NOMO-1 (cell line): ENCODE measurements around the gene AGL.
"Not testable (repeated sequence)": the region's sequence is repeated elsewhere in the genome, so short reads cannot be mapped to it uniquely, and the experiment has no call there.

Experiments used
- DNase-seq, 2 experiments: peaks; one replicate each; lab custom pipeline; 2025; ENCODE audit not compliant: unreplicated experiment in 2 of 2; lab: John Stamatoyannopoulos, UW

The AGL gene

GRCh38 chr1:99850459-99851291 is 514 bp downstream of the AGL start:
- DNase-seq = peak in 1 of 2 experiments; percentile 15

GRCh38 chr1:99851850-99852454 is 1.8 kb downstream of the AGL start:
- no peak for DNase-seq

GRCh38 chr1:99852648-99853047 is 2.5 kb downstream of the AGL start:
- DNase-seq = no peak

GRCh38 chr1:99855914-99856450 is 5.8 kb downstream of the AGL start:
- DNase-seq = no peak

GRCh38 chr1:99857041-99857440 is 6.9 kb downstream of the AGL start:
- not testable (repeated sequence) for DNase-seq

- DNase-seq = no peak
Measured at GRCh38 chr1:99858286-99858685, 8.1 kb downstream of the AGL start.

- DNase-seq = no peak
Measured at GRCh38 chr1:99858881-99859280, 8.7 kb downstream of the AGL start.

GRCh38 chr1:99860703-99861102 is 10.5 kb downstream of the AGL start:
- DNase-seq = no peak

- no peak for DNase-seq
Measured at GRCh38 chr1:99867682-99868081, 17.5 kb downstream of the AGL start.

GRCh38 chr1:99869304-99869703 is 19.1 kb downstream of the AGL start:
- DNase-seq = peak in 1 of 2 experiments; percentile 4

- no peak for DNase-seq
Measured at GRCh38 chr1:99869723-99870122, 19.6 kb downstream of the AGL start.

GRCh38 chr1:99872063-99872462 is 21.9 kb downstream of the AGL start:
- DNase-seq = no peak

GRCh38 chr1:99877568-99877967 is 27.4 kb downstream of the AGL start:
- no peak for DNase-seq

GRCh38 chr1:99886179-99886578 is 36.0 kb downstream of the AGL start:
- no peak for DNase-seq

- no peak for DNase-seq
Measured at GRCh38 chr1:99886841-99887240, 36.7 kb downstream of the AGL start.

GRCh38 chr1:99887890-99888289 is 37.7 kb downstream of the AGL start:
- DNase-seq = no peak

GRCh38 chr1:99891997-99892396 is 41.8 kb downstream of the AGL start:
- DNase-seq = no peak

- not testable (repeated sequence) for DNase-seq
Measured at GRCh38 chr1:99903278-99903677, 53.1 kb downstream of the AGL start.

GRCh38 chr1:99906535-99906934 is 56.4 kb downstream of the AGL start:
- DNase-seq = no peak

GRCh38 chr1:99917214-99917613 is 67.1 kb downstream of the AGL start:
- DNase-seq = no peak

GRCh38 chr1:99919220-99919619 is 69.1 kb downstream of the AGL start:
- DNase-seq = peak; percentile 10 to 15

GRCh38 chr1:99934801-99935200 is 84.6 kb downstream of the AGL start:
- DNase-seq = no peak
